SH-SY5Y (cell line): Measurements from ENCODE around the gene THADA.

Experiments
- GATA2 ChIP-seq: IDR thresholded peaks from 2 replicates; pipeline ENCODE4 v1.6.1; 2011; ENCODE audit warnings: mild to moderate bottlenecking, low read depth, low read length
- GATA3 ChIP-seq: IDR thresholded peaks from 2 replicates; pipeline ENCODE4 v1.6.1; 2011; ENCODE audit warnings: low read depth, mild to moderate bottlenecking, low read length, moderate library complexity

Gene THADA

DNA sequence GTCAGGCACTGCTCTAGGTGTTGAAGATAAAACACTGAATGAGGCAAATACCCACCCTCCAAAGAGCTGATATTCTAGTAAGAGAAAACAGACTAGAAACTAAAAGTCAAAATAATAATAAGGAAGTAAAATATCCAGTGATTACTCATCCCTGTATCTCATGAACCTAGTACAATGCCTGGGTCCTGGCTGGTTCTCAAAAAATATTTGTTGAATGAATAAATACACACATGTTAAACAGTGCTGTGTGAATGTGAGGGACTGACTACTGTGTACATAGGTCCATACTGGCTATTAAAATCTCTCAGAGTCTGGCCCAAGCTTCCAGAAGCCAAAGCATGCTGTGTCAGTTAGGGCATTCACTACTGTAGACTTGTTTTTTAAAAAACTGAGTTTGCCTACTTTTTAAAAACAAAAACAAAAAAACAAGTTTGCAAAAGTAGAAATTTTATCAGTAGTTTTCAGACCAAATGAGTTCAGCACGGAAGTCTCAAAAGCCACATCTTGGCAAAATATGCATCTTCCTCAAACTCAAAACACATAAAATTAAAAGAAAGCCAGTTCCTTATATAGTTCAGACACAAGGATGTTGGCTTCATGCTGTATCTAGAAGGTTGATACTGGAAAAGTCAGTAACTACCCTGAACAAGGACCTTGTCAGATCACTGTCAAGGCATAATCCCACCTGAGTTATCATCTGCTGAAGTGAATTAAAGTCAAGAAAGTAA is 136.2 kb downstream of the THADA start:
- no peak for TF ChIP-seq GATA2
- no peak for TF ChIP-seq GATA3

DNA sequence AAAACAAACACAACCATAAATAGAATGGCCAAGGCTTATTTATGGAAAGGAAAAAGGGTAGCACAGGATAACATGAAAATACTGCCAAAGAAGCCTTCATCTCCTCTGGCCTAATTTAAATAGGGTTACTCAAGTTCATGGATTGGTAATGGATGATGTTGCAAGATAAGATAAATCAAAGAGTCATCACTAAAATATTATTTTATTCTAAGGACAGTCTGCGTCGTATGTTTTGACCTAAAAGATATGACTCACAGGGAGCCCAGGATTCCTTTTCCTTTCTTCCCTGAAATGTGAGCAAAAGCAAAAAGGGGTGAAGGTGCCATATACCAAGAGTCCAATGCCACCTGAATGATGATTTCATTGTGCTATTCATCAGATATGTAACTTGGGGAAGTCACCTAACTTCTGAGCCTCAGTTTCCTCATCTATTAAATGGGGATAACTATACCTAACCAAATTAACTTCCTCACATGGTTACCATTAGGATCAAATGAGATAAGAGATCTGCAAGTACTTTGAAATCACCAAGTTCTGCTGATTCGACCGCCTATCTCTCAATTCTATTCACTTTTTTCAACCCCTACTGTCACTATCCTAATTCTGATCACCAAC is 137.7 kb downstream of the THADA start:
- TF ChIP-seq GATA2: no peak
- no peak for TF ChIP-seq GATA3

GRCh38 chr2:43455731-43456642 is 139.9 kb downstream of the THADA start:
- TF ChIP-seq GATA3: no peak
- no peak for TF ChIP-seq GATA2

- TF ChIP-seq GATA2 (no peak), GATA3 (no peak)
Measured at GRCh38 chr2:43455296-43455695, 140.5 kb downstream of the THADA start.

- TF ChIP-seq GATA3 (no peak), GATA2 (no peak)
Measured at GRCh38 chr2:43454791-43455190, 141.0 kb downstream of the THADA start.

- no peak for TF ChIP-seq GATA2
- TF ChIP-seq GATA3: no peak
Measured at GRCh38 chr2:43453179-43454170, 142.4 kb downstream of the THADA start.

DNA sequence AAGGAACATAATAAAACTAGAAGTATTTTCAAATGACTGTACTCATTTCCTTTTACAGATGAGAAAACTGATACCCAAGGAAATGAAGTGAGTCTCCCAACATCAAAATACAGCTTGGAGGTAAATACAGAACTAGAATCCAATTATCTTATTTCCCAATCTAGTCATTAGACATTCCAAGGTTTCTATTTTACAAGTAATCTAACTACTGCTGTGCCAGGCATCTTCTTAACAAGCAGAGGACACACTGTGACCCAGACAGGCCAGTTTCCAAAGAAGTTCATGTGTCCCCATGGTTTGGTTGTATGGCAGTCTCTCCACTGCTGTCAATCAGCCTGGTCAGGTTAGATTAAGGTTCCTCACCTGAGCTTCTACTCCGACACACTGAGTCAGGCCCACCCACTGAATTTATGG is 143.5 kb downstream of the THADA start:
- TF ChIP-seq GATA2 (no peak), GATA3 (no peak)

DNA sequence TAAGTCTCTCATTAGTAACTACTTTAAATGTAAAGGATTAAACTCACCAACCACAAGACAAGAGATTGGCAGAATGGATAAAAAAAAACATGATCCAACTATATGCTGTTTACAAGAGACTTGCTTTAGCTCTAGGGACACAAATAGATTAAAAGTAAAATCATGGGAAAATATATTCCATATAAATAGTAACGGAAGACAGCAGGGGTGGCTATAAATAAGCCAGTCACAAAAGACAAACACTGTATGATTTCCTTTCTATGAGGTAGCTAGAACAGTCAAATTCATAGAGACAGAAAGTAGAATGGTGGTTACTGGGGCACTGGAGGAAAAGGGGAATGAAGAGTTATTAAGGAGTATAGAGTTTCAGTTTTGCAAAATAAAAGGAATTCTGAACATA is 145.2 kb downstream of the THADA start:
- TF ChIP-seq GATA3 (no peak), GATA2 (no peak)

DNA sequence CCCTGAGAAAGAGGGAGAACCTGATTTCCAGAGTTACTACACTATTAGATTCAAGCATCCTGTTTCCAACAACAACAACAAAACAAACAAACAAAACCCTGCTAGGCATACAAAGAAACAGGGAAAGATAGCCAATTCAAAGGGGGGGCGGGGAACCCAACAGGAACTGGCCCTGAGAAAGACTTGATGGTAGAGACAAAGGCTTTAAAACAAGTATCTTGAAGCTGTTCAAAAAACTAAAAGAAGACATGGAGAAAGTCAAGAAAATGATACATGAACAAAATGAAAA is 147.1 kb downstream of the THADA start:
- no peak for TF ChIP-seq GATA3
- TF ChIP-seq GATA2: no peak

- TF ChIP-seq GATA3: no peak
- TF ChIP-seq GATA2: no peak
Measured at GRCh38 chr2:43448011-43448821, 147.6 kb downstream of the THADA start.

- TF ChIP-seq GATA3: no peak
- no peak for TF ChIP-seq GATA2
Measured at GRCh38 chr2:43445781-43446180, 150.1 kb downstream of the THADA start.

- TF ChIP-seq GATA2 (no peak), GATA3 (no peak)
Measured at GRCh38 chr2:43444989-43445645, 150.7 kb downstream of the THADA start.
